Fibroblast of skin of left quadriceps (primary cell): ENCODE measurements around the gene NDUFAF7.
"Not testable (repeated sequence)": the region's sequence is repeated elsewhere in the genome, so short reads cannot be mapped to it uniquely, and the experiment has no call there.

Experiments used
- DNase-seq, 2 experiments: peaks; one replicate each; pipeline ENCODE4 v3.0.0-alpha.2; 2013; ENCODE audit warnings: low read depth in 2 of 2

The NDUFAF7 gene

GRCh38 chr2:37231241-37232130, at the start of gene NDUFAF7, which contains the start of gene CEBPZ:
TSS of gene NDUFAF7 (plus strand) at chr2:37231658. CDS start at chr2:37231706, 48 bp downstream.
TSS of gene CEBPZ (minus strand) at chr2:37231596. CDS start at chr2:37231567, 29 bp downstream.
- peak; percentile 68 to 74 for DNase-seq

GRCh38 chr2:37181726-37182684, 49.5 kb upstream of the NDUFAF7 start:
- DNase-seq = no peak

- DNase-seq = no peak
Measured at GRCh38 chr2:37188570-37188969, 42.9 kb upstream of the NDUFAF7 start, which contains the start of gene SULT6B1. TSS of gene SULT6B1 (minus strand) at chr2:37188670. CDS start at chr2:37188640, 30 bp downstream.

- DNase-seq = peak; percentile 39 to 45
Measured at GRCh38 chr2:37189452-37190153, 41.9 kb upstream of the NDUFAF7 start.

GRCh38 chr2:37190290-37190689, 41.2 kb upstream of the NDUFAF7 start:
- no peak for DNase-seq

- no peak for DNase-seq
Measured at GRCh38 chr2:37191253-37191652, 40.2 kb upstream of the NDUFAF7 start.

GRCh38 chr2:37191747-37192146, 39.7 kb upstream of the NDUFAF7 start:
- no peak for DNase-seq

- DNase-seq = no peak
Measured at GRCh38 chr2:37192551-37192950, 38.9 kb upstream of the NDUFAF7 start.

- DNase-seq = not testable (repeated sequence)
Measured at GRCh38 chr2:37195862-37196319, 35.6 kb upstream of the NDUFAF7 start.

GRCh38 chr2:37196320-37197195, 34.9 kb upstream of the NDUFAF7 start, which contains the start of gene CEBPZOS:
TSS of gene CEBPZOS (plus strand) at chr2:37196496. CDS start at chr2:37199705, 3,209 bp downstream.
- DNase-seq = peak; percentile 53 to 59

- no peak for DNase-seq
Measured at GRCh38 chr2:37198681-37199065, 32.8 kb upstream of the NDUFAF7 start.

GRCh38 chr2:37201208-37201607, 30.2 kb upstream of the NDUFAF7 start:
- DNase-seq = no peak

GRCh38 chr2:37201766-37202165, 29.7 kb upstream of the NDUFAF7 start:
- no peak for DNase-seq

- no peak for DNase-seq
Measured at GRCh38 chr2:37203708-37204107, 27.8 kb upstream of the NDUFAF7 start.

- not testable (repeated sequence) for DNase-seq
Measured at GRCh38 chr2:37205071-37205661, 26.3 kb upstream of the NDUFAF7 start.

- no peak for DNase-seq
Measured at GRCh38 chr2:37205689-37206341, 25.6 kb upstream of the NDUFAF7 start.

- DNase-seq = not testable (repeated sequence)
Measured at GRCh38 chr2:37206760-37207159, 24.7 kb upstream of the NDUFAF7 start.

- DNase-seq = no peak
Measured at GRCh38 chr2:37211212-37211611, 20.2 kb upstream of the NDUFAF7 start.

- DNase-seq = no peak
Measured at GRCh38 chr2:37211939-37212338, 19.5 kb upstream of the NDUFAF7 start.
